IMR-90 (cell line): ENCODE data around the gene ARL9. TPM values are rescaled to one million over a fixed set of nuclear protein-coding genes. Genes with fewer than 3 reads are reported as not detected.

ENCODE experiments used
- ATAC-seq: fragments of 200-7000 bp; cut with Tn5 transposase; 2 replicates; pipeline ENCODE4 v1.9.1; 2020; ENCODE audit warnings: low read depth, mild to moderate bottlenecking, moderate library complexity
- BruUV-seq: library from RNA; stranded (reverse); fragments of 400-500 nt; replicated peaks from 2 replicates; lab custom pipeline; 2021; lab: Mats Ljungman, UMichigan
- CTCF ChIA-PET: fragments of 300-600 bp; formaldehyde crosslinking; extraction: SDS; loops from one replicate; lab custom pipeline; 2021; ENCODE audit warnings: antibody characterized with exemption; lab: Yijun Ruan, JAX
- POLR2A ChIA-PET: fragments of 300-600 bp; sonication (Branson Sonifier 250); formaldehyde crosslinking; loops from one replicate; lab custom pipeline; 2022; ENCODE audit warnings: antibody characterized with exemption; ENCODE audit not compliant: unreplicated experiment; lab: Charles Lee
- DNase-seq: peaks from one replicate; pipeline ENCODE4 v3.0.0; 2013
- H2AFZ ChIP-seq: replicated peaks from 2 replicates; pipeline ENCODE3; 2013; ENCODE audit warnings: low read length, mild to moderate bottlenecking; ENCODE audit not compliant: poor library complexity
- H2AK5ac ChIP-seq: 2 replicates; pipeline ENCODE4 v1.6.1; 2013; ENCODE audit warnings: low read depth, low read length, inconsistent platforms
- H2AK9ac ChIP-seq: replicated peaks from 2 replicates; pipeline ENCODE3; 2013; ENCODE audit warnings: mild to moderate bottlenecking, low read depth, low read length, moderate library complexity; ENCODE audit not compliant: poor library complexity
- H2BK120ac ChIP-seq: 2 replicates; pipeline ENCODE4 v1.6.1; 2013; ENCODE audit warnings: low read depth, low read length, inconsistent platforms
- H2BK15ac ChIP-seq: 3 replicates; pipeline ENCODE4 v1.6.1; 2013; ENCODE audit warnings: low read depth, low read length, inconsistent platforms
- H2BK20ac ChIP-seq: 2 replicates; pipeline ENCODE4 v1.6.1; 2013; ENCODE audit warnings: low read depth, mild to moderate bottlenecking, inconsistent platforms, low read length, moderate library complexity
- H2BK5ac ChIP-seq: 2 replicates; pipeline ENCODE4 v1.6.1; 2013; ENCODE audit warnings: mild to moderate bottlenecking, low read depth, low read length, inconsistent platforms; ENCODE audit not compliant: poor library complexity, severe bottlenecking
- H3K14ac ChIP-seq: replicated peaks from 2 replicates; pipeline ENCODE4 v1.6.1; 2013; ENCODE audit warnings: low read depth, low read length, inconsistent platforms
- H3K18ac ChIP-seq: 2 replicates; pipeline ENCODE4 v1.6.1; 2013; ENCODE audit warnings: low read depth, low read length, control low read depth
- H3K23ac ChIP-seq: 2 replicates; pipeline ENCODE4 v1.6.1; 2013; ENCODE audit warnings: low read depth, low read length, inconsistent platforms
- H3K27ac ChIP-seq: 2 replicates; pipeline ENCODE4 v1.5.1; 2013; ENCODE audit warnings: mild to moderate bottlenecking, control low read depth, low read length; ENCODE audit not compliant: insufficient read depth
- H3K27me3 ChIP-seq: 2 replicates; pipeline ENCODE4 v1.6.1; 2013; ENCODE audit warnings: low read length; ENCODE audit not compliant: control insufficient read depth, insufficient read depth
- H3K36me3 ChIP-seq: 2 replicates; pipeline ENCODE4 v1.6.1; 2013; ENCODE audit warnings: low read length, mixed read lengths; ENCODE audit not compliant: control insufficient read depth, insufficient read depth
- H3K4ac ChIP-seq: 2 replicates; pipeline ENCODE4 v1.6.1; 2013; ENCODE audit warnings: low read depth, low read length, inconsistent platforms
- H3K4me1 ChIP-seq: 2 replicates; pipeline ENCODE4 v1.6.1; 2013; ENCODE audit warnings: low read length, mixed read lengths; ENCODE audit not compliant: control insufficient read depth, insufficient read depth
- H3K4me2 ChIP-seq: 2 replicates; pipeline ENCODE4 v1.6.1; 2013; ENCODE audit warnings: low read depth, mild to moderate bottlenecking, control low read depth, low read length, moderate library complexity
- H3K4me3 ChIP-seq: 2 replicates; pipeline ENCODE4 v1.5.1; 2013; ENCODE audit warnings: low read depth, mild to moderate bottlenecking, control low read depth, low read length, moderate library complexity; ENCODE audit not compliant: insufficient read depth
- H3K56ac ChIP-seq: 2 replicates; pipeline ENCODE4 v1.6.1; 2013; ENCODE audit warnings: low read length, inconsistent platforms; ENCODE audit not compliant: insufficient read depth; ENCODE audit errors: extremely low read depth
- H3K79me1 ChIP-seq, 2 experiments: 2 replicates each; pipeline ENCODE4 v1.6.1; 2013; ENCODE audit warnings: low read length in 2 of 2, inconsistent platforms in 1 of 2, low read depth in 1 of 2
- H3K9ac ChIP-seq: 2 replicates; pipeline ENCODE4 v1.6.1; 2013; ENCODE audit warnings: low read depth, low read length, control low read depth
- H3K9me1 ChIP-seq: 2 replicates; pipeline ENCODE4 v1.6.1; 2013; ENCODE audit warnings: low read length, inconsistent platforms; ENCODE audit not compliant: insufficient read depth
- H3K9me3 ChIP-seq: 2 replicates; pipeline ENCODE4 v1.6.1; 2013; ENCODE audit warnings: low read length; ENCODE audit not compliant: control insufficient read depth, insufficient read depth
- H4K20me1 ChIP-seq: 2 replicates; pipeline ENCODE4 v1.6.1; 2013; ENCODE audit warnings: low read length, inconsistent platforms; ENCODE audit not compliant: insufficient read depth
- H4K5ac ChIP-seq: 2 replicates; pipeline ENCODE4 v1.6.1; 2013; ENCODE audit warnings: mild to moderate bottlenecking, low read depth, low read length, control low read depth
- H4K8ac ChIP-seq, 2 experiments: 2 replicates each; pipeline ENCODE4 v1.6.1; 2013; ENCODE audit warnings: low read depth in 2 of 2, low read length in 2 of 2, control low read depth in 1 of 2, inconsistent platforms in 1 of 2
- H4K91ac ChIP-seq: 2 replicates; pipeline ENCODE4 v1.6.1; 2013; ENCODE audit warnings: low read depth, low read length, inconsistent platforms; ENCODE audit not compliant: insufficient read depth
- CEBPB ChIP-seq: IDR thresholded peaks from 2 replicates; pipeline ENCODE4 v1.6.1; 2012; ENCODE audit warnings: low read depth, low read length, improper control_type of control experiment
- CHD1 ChIP-seq: IDR thresholded peaks from 2 replicates; pipeline ENCODE4 v1.6.1; 2012; ENCODE audit warnings: low read depth, low read length, improper control_type of control experiment
- ELK1 ChIP-seq: fragments of 150-350 bp; IDR thresholded peaks from 2 replicates; pipeline ENCODE4 v1.6.1; 2016; ENCODE audit warnings: low read depth, mild to moderate bottlenecking, low read length, moderate library complexity, borderline replicate concordance
- FOS ChIP-seq: fragments of 150-350 bp; IDR thresholded peaks from 2 replicates; pipeline ENCODE4 v1.6.1; 2016; ENCODE audit warnings: low read depth, low read length
- MAZ ChIP-seq: IDR thresholded peaks from 2 replicates; pipeline ENCODE4 v1.6.1; 2012; ENCODE audit warnings: low read depth, mild to moderate bottlenecking, low read length, improper control_type of control experiment, moderate library complexity, borderline replicate concordance
- RAD21 ChIP-seq: IDR thresholded peaks from 2 replicates; pipeline ENCODE4 v1.6.1; 2012; ENCODE audit warnings: low read length, improper control_type of control experiment
- RFX5 ChIP-seq: IDR thresholded peaks from 2 replicates; pipeline ENCODE4 v1.8.0; 2012; ENCODE audit warnings: low read depth, mild to moderate bottlenecking, low read length, moderate library complexity
- SMC3 ChIP-seq: fragments of 150-350 bp; IDR thresholded peaks from 2 replicates; pipeline ENCODE4 v1.6.1; 2016; ENCODE audit warnings: low read depth, mild to moderate bottlenecking, antibody characterized with exemption, low read length, moderate library complexity
- WGBS, 2 experiments: methylation state at CpG; one replicate each; pipeline versions ENCODE4 v1.1.5 to v1.1.7; 2013; ENCODE audit warnings: missing lambda C conversion rate in 2 of 2; ENCODE audit not compliant: insufficient read length in 1 of 2; ENCODE audit errors: extremely low coverage in 2 of 2; 5-methylcytosine and 5-hydroxymethylcytosine counted together
- dilution Hi-C: fragments of 300-500 bp; cut with HindIII; formaldehyde crosslinking; loops from one replicate; pipeline ENCODE4 v1.14.3; 2018; ENCODE audit warnings: low sequenced_read_pairs; ENCODE audit not compliant: unreplicated experiment
- in situ Hi-C: fragments of 300-500 bp; cut with MboI; formaldehyde crosslinking; loops from 3 replicates; pipeline ENCODE4 v1.14.3; 2019; ENCODE audit warnings: low sequenced_read_pairs, inconsistent platforms, mixed read lengths
- intact Hi-C: fragments of 100-400 bp; cut with micrococcal nuclease; formaldehyde crosslinking; loops from 2 replicates; pipeline ENCODE4 v1.10.0; 2022
- polyA plus RNA-seq, 3 experiments: library from polyadenylated mRNA; depleted of rRNA; stranded (reverse); fragments of >200 nt; gene quantifications; 2 replicates each; pipeline ENCODE4 v1.2.3, GENCODE V29; 2012; ENCODE audit warnings: low replicate concordance in 1 of 3
- total RNA-seq: library from RNA; depleted of rRNA; stranded (reverse); fragments of >200 nt; gene quantifications from 2 replicates; pipeline ENCODE4 v1.2.3, GENCODE V29; 2012
- TF ChIP-seq, protein P1 (sequence below): conservative IDR thresholded peaks from 2 replicates; pipeline ENCODE4 v1.5.1; 2012; ENCODE audit warnings: mild to moderate bottlenecking, low read depth, low read length, improper control_type of control experiment

The ARL9 gene
- total and polyA plus RNA-seq, 2 of the 4 experiments (the other 2 are of a cell fraction), result 0.18 to 0.51 TPM

- H2BK15ac ChIP-seq, result no peak overlapping the region
- in situ Hi-C loops (no loop called here), intact Hi-C loops (no loop called here), dilution Hi-C loops (no loop called here)
- H4K20me1 ChIP-seq, result peaks cover 9% of the 10 kb centered on the region; the same call in 1 of the 2 replicates
- TF ChIP-seq CEBPB (no peak), MAZ (no peak), ELK1 (no peak), CHD1 (no peak), FOS (no peak), SMC3 (no peak), RAD21 (no peak), RFX5 (no peak)
- TF ChIP-seq, protein P1, sequence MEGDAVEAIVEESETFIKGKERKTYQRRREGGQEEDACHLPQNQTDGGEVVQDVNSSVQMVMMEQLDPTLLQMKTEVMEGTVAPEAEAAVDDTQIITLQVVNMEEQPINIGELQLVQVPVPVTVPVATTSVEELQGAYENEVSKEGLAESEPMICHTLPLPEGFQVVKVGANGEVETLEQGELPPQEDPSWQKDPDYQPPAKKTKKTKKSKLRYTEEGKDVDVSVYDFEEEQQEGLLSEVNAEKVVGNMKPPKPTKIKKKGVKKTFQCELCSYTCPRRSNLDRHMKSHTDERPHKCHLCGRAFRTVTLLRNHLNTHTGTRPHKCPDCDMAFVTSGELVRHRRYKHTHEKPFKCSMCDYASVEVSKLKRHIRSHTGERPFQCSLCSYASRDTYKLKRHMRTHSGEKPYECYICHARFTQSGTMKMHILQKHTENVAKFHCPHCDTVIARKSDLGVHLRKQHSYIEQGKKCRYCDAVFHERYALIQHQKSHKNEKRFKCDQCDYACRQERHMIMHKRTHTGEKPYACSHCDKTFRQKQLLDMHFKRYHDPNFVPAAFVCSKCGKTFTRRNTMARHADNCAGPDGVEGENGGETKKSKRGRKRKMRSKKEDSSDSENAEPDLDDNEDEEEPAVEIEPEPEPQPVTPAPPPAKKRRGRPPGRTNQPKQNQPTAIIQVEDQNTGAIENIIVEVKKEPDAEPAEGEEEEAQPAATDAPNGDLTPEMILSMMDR, result no peak
- no TSS peak for BruUV-seq
- no peaks in the 10 kb centered on the region for H3K27me3 ChIP-seq
- no peak overlapping the region for H3K4me3 ChIP-seq
- no peak overlapping the region for H2BK5ac ChIP-seq
- H3K4me1 ChIP-seq, result peaks cover 6% of the 10 kb centered on the region
- no CpG with 5 or more reads among the region's 3 CpGs for WGBS, 2 experiments
- H3K9ac ChIP-seq, result no peak overlapping the region
- DNase-seq, result no peak
- ChIA-PET CTCF (no interaction called here), POLR2A (interaction anchor here (0.7 kb wide), 1 partner anchor 463 kb away, joined by 5 read pairs; no protein-coding TSS in a partner anchor)
- no peak overlapping the region for H2BK20ac ChIP-seq
- H3K27ac ChIP-seq, result no peak overlapping the region
- H3K56ac ChIP-seq, result no peak overlapping the region
- H3K9me1 ChIP-seq, result peaks cover 10% of the 10 kb centered on the region; the same call in 1 of the 2 replicates
- H2AK5ac ChIP-seq, result no peak overlapping the region
- no peak for ATAC-seq
- H3K36me3 ChIP-seq, result peaks cover 11% of the 10 kb centered on the region
- no peak overlapping the region for H3K18ac ChIP-seq
- no peak overlapping the region for H4K8ac ChIP-seq
- H3K4ac ChIP-seq, result no peak overlapping the region
- H3K9me3 ChIP-seq, result no peaks in the 10 kb centered on the region
- no peak overlapping the region for H3K14ac ChIP-seq
- H2BK120ac ChIP-seq, result no peak overlapping the region
- peaks cover 29 to 58% of the 10 kb centered on the region in 2 experiments; a peak in 3 of 4 replicates for H3K79me1 ChIP-seq
- no peak overlapping the region for H2AK9ac ChIP-seq
- H3K4me2 ChIP-seq, result peak overlapping the region; percentile 45; the same call in 1 of the 2 replicates
- no peak overlapping the region for H2AFZ ChIP-seq
- H4K5ac ChIP-seq, result no peak overlapping the region
- peak overlapping the region; percentile 17; the same call in 1 of the 2 replicates for H3K23ac ChIP-seq
- H4K91ac ChIP-seq, result no peak overlapping the region
Measured at GRCh38 chr4:56464581-56464980, 41.0 kb upstream of the ARL9 start.
